NCI-H748 treated with DMSO at 0.1 percent for 48 hours (cell line): ENCODE data around the gene KLB.

ENCODE experiments used
- DNase-seq: peaks from one replicate; lab custom pipeline; 2025; lab: John Stamatoyannopoulos, UW

Gene KLB

GRCh38 chr4:39464886-39465501 lies 58.3 kb downstream of the KLB start:
- no peak for DNase-seq

- DNase-seq = no peak
Measured at GRCh38 chr4:39466747-39467146, 60.0 kb downstream of the KLB start.

- no peak for DNase-seq
Measured at GRCh38 chr4:39467464-39467863, 60.7 kb downstream of the KLB start.

- DNase-seq = peak; percentile 55
Measured at GRCh38 chr4:39469429-39470077, 62.8 kb downstream of the KLB start.

GRCh38 chr4:39470402-39470801 lies 63.7 kb downstream of the KLB start:
- DNase-seq = no peak

GRCh38 chr4:39472396-39472795 lies 65.7 kb downstream of the KLB start:
- DNase-seq = no peak

- no peak for DNase-seq
Measured at GRCh38 chr4:39476187-39476895, 69.6 kb downstream of the KLB start.

GRCh38 chr4:39480251-39480650 lies 73.5 kb downstream of the KLB start:
- DNase-seq = no peak

- no peak for DNase-seq
Measured at GRCh38 chr4:39480902-39481695, 74.4 kb downstream of the KLB start.

- DNase-seq = no peak
Measured at GRCh38 chr4:39484582-39485272, 78.0 kb downstream of the KLB start.

- DNase-seq = no peak
Measured at GRCh38 chr4:39486221-39486804, 79.6 kb downstream of the KLB start.

- DNase-seq = no peak
Measured at GRCh38 chr4:39490322-39490721, 83.6 kb downstream of the KLB start.

GRCh38 chr4:39494354-39494753 lies 87.6 kb downstream of the KLB start:
- DNase-seq = no peak

- no peak for DNase-seq
Measured at GRCh38 chr4:39495446-39496213, 88.9 kb downstream of the KLB start.

GRCh38 chr4:39497909-39498726 lies 91.4 kb downstream of the KLB start:
- no peak for DNase-seq

- DNase-seq = no peak
Measured at GRCh38 chr4:39498727-39499020, 91.9 kb downstream of the KLB start.
